ENCODE results near the gene SMAD6. TPM values are rescaled to one million over a fixed set of nuclear protein-coding genes. Genes with fewer than 3 reads are reported as not detected.

The SMAD6 gene
- total RNA-seq, 6 experiments from 2014 or later: 10.2 to 18.1 (median 16.4) TPM

GRCh38 chr15:66770518-66771350 lies 68.7 kb downstream of the SMAD6 start:
- Mint-ChIP-seq H3K27me3 (ENCODE audit: insufficient read depth) (peaks cover under 1% of the 10 kb centered on the region; the same call in 1 of the 2 replicates), H3K9me3 (no peaks in the 10 kb centered on the region), H3K27ac (no peak overlapping the region), H3K4me1 (ENCODE audit: low read depth) (peaks cover 52% of the 10 kb centered on the region), H3K4me3 (no peak overlapping the region), H3K36me3 (ENCODE audit: low read depth) (no peaks in the 10 kb centered on the region)
- no peak for DNase-seq
- TF ChIP-seq CTCF (IDR thresholded peaks at IDR 0.05): no peak

- no peaks in the 10 kb centered on the region for H3K9me3 Mint-ChIP-seq
- H3K27me3 Mint-ChIP-seq (ENCODE audit: insufficient read depth): no peaks in the 10 kb centered on the region; the same call in 1 of the 2 replicates
- H3K4me1 Mint-ChIP-seq (ENCODE audit: low read depth): peaks cover 49% of the 10 kb centered on the region
- no peak for TF ChIP-seq CTCF (IDR thresholded peaks at IDR 0.05)
- H3K36me3 Mint-ChIP-seq (ENCODE audit: low read depth): no peaks in the 10 kb centered on the region
- no peak overlapping the region for H3K4me3 Mint-ChIP-seq
- DNase-seq: no peak
- no peak overlapping the region for H3K27ac Mint-ChIP-seq
These were observed 69.3 kb downstream of the SMAD6 start for GRCh38 chr15:66771351-66771650.

- Mint-ChIP-seq H3K4me1 (ENCODE audit: low read depth) (peaks cover 41% of the 10 kb centered on the region), H3K36me3 (ENCODE audit: low read depth) (no peaks in the 10 kb centered on the region), H3K4me3 (no peak overlapping the region), H3K9me3 (no peaks in the 10 kb centered on the region), H3K27ac (peak overlapping the region; percentile 51; the same call in 1 of the 2 replicates), H3K27me3 (ENCODE audit: insufficient read depth) (no peaks in the 10 kb centered on the region; the same call in 1 of the 2 replicates)
- TF ChIP-seq CTCF (IDR thresholded peaks at IDR 0.05): no peak
- no peak for DNase-seq
These were observed 70.6 kb downstream of the SMAD6 start for GRCh38 chr15:66772604-66773128.

- Mint-ChIP-seq H3K9me3 (no peaks in the 10 kb centered on the region), H3K4me1 (ENCODE audit: low read depth) (peaks cover 47% of the 10 kb centered on the region), H3K4me3 (peak overlapping the region; percentile 19; the same call in 1 of the 2 replicates), H3K27ac (peak overlapping the region; percentile 59), H3K27me3 (ENCODE audit: insufficient read depth) (no peaks in the 10 kb centered on the region; the same call in none of the 2 replicates), H3K36me3 (ENCODE audit: low read depth) (no peaks in the 10 kb centered on the region)
- TF ChIP-seq CTCF (IDR thresholded peaks at IDR 0.05): no peak
- no peak for DNase-seq
These were observed 71.3 kb downstream of the SMAD6 start for GRCh38 chr15:66773129-66773873.

- peak overlapping the region; percentile 20; the same call in 1 of the 2 replicates for H3K4me3 Mint-ChIP-seq
- H3K36me3 Mint-ChIP-seq (ENCODE audit: low read depth): no peaks in the 10 kb centered on the region
- H3K27ac Mint-ChIP-seq: peak overlapping the region; percentile 59
- H3K27me3 Mint-ChIP-seq (ENCODE audit: insufficient read depth): no peaks in the 10 kb centered on the region; the same call in none of the 2 replicates
- peaks cover 56% of the 10 kb centered on the region for H3K4me1 Mint-ChIP-seq (ENCODE audit: low read depth)
- TF ChIP-seq CTCF (IDR thresholded peaks at IDR 0.05): peak; percentile 100
- DNase-seq: peak; percentile 71
- no peaks in the 10 kb centered on the region for H3K9me3 Mint-ChIP-seq
These were observed 72.2 kb downstream of the SMAD6 start for GRCh38 chr15:66774001-66774814.
